ENCODE data around the gene AUTS2. TPM values are rescaled to one million over a fixed set of nuclear protein-coding genes. Genes with fewer than 3 reads are reported as not detected.

AUTS2 gene
- total RNA-seq, 1 experiment from 2014 or later: 256 TPM

DNA sequence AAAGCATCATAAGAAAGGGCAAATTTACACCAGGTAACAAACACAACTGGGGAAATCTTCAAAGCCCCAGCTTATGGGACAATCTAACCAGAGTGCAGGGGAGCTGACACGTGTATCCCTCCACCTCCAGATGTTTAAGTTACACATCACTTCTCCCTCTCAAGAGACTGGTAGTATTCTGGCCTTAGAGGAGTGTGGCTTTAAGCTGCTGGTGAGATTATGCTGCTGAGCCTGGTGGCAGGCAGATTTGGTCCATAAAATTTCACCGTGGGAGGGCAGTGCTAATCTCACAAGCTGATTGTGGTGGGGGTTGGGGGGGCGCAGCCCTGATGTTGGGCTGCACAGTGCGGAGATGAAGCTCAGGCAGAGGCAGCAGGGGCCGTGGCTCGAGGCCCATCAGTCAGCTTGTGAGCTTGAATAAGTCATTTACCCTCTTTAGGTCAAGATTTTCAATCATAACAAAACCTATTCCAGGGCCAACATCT lies 1102.7 kb downstream of the AUTS2 start:
- no peak overlapping the region for H2AFZ ChIP-seq (ENCODE audit: low read length)
- Mint-ChIP-seq H3K27ac (no peak overlapping the region), H3K9me3 (no peaks in the 10 kb centered on the region), H3K36me3 (ENCODE audit: insufficient read depth in 1 of 3, low read depth in 3 of 3) (peaks cover 20 to 56% (median 26%) of the 10 kb centered on the region in 3 experiments), H3K4me3 (no peak overlapping the region), H3K4me1 (peaks cover 0 to 29% of the 10 kb centered on the region in 2 experiments; a peak in 3 of 4 replicates), H3K27me3 (ENCODE audit: low read depth) (no peaks in the 10 kb centered on the region)
- no peak overlapping the region for H3K4ac ChIP-seq (ENCODE audit: low read depth, low read length)
- peaks cover 26% of the 10 kb centered on the region; the same call in 1 of the 2 replicates for H3K4me1 ChIP-seq (ENCODE audit: insufficient read depth, low read length)
- no peaks in the 10 kb centered on the region for H4K20me1 ChIP-seq (ENCODE audit: control insufficient read depth, insufficient read depth, insufficient read length)
- H2BK15ac ChIP-seq (ENCODE audit: low read depth, low read length): no peak overlapping the region
- H3K9ac ChIP-seq (ENCODE audit: extremely low read depth, insufficient read length, low read length): no peak overlapping the region
- H3K18ac ChIP-seq (ENCODE audit: insufficient read length, low read depth, low read length): no peak overlapping the region
- H3K56ac ChIP-seq (ENCODE audit: insufficient read length, low read depth, low read length): no peak overlapping the region
- H2BK12ac ChIP-seq (ENCODE audit: insufficient read length, low read depth, low read length): no peak overlapping the region
- H2BK120ac ChIP-seq (ENCODE audit: low read depth, low read length, poor library complexity, severe bottlenecking): no peak overlapping the region
- no peak overlapping the region for H2AK5ac ChIP-seq (ENCODE audit: insufficient read length, low read length)
- TF ChIP-seq, protein P1, sequence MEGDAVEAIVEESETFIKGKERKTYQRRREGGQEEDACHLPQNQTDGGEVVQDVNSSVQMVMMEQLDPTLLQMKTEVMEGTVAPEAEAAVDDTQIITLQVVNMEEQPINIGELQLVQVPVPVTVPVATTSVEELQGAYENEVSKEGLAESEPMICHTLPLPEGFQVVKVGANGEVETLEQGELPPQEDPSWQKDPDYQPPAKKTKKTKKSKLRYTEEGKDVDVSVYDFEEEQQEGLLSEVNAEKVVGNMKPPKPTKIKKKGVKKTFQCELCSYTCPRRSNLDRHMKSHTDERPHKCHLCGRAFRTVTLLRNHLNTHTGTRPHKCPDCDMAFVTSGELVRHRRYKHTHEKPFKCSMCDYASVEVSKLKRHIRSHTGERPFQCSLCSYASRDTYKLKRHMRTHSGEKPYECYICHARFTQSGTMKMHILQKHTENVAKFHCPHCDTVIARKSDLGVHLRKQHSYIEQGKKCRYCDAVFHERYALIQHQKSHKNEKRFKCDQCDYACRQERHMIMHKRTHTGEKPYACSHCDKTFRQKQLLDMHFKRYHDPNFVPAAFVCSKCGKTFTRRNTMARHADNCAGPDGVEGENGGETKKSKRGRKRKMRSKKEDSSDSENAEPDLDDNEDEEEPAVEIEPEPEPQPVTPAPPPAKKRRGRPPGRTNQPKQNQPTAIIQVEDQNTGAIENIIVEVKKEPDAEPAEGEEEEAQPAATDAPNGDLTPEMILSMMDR (conservative IDR thresholded peaks at IDR 0.05): no peak
- no peak overlapping the region for H4K8ac ChIP-seq (replicated peaks; ENCODE audit: insufficient read length, low read depth, low read length)
- no peak for DNase-seq
- H4K5ac ChIP-seq (ENCODE audit: insufficient read length, low read depth, low read length): no peak overlapping the region
- peaks cover 6% of the 10 kb centered on the region for H3K23me2 ChIP-seq (ENCODE audit: insufficient read length, low read depth, low read length, poor library complexity, severe bottlenecking)
- WGBS (ENCODE audit: extremely low coverage, insufficient read length, low lambda C conversion rate): no CpG with 5 or more reads among the region's 6 CpGs
- no peak overlapping the region for H2BK5ac ChIP-seq (ENCODE audit: insufficient read length, low read length)
- no peak overlapping the region for H3K23ac ChIP-seq (ENCODE audit: insufficient read length, low read depth, low read length)
- no peak overlapping the region for H4K91ac ChIP-seq (ENCODE audit: insufficient read length, low read depth, low read length)
- H3K79me2 ChIP-seq (ENCODE audit: insufficient read depth, low read length): peaks cover 37% of the 10 kb centered on the region
- peak overlapping the region; percentile 11 for H3K27ac ChIP-seq (ENCODE audit: insufficient read length, low read depth, low read length)
- H3T11ph ChIP-seq (ENCODE audit: low read length): no peak overlapping the region
- no peaks in the 10 kb centered on the region for H3K27me3 ChIP-seq (ENCODE audit: insufficient read depth, low read length)
- no peaks in the 10 kb centered on the region for H3K79me1 ChIP-seq (ENCODE audit: insufficient read depth, low read depth, low read length, poor library complexity, severe bottlenecking)
- no peak overlapping the region for H3K14ac ChIP-seq (ENCODE audit: insufficient read depth, low read length)
- no peak overlapping the region for H2BK20ac ChIP-seq (ENCODE audit: low read depth, low read length, poor library complexity, severe bottlenecking)
- no peaks in the 10 kb centered on the region for H3K9me3 ChIP-seq (ENCODE audit: control insufficient read depth, low read depth, low read length)
- H3K4me2 ChIP-seq (ENCODE audit: insufficient read depth, insufficient read length, low read length): peak overlapping the region; percentile 40

Measured in H9 (cell line).